Stimulated activated CD4-positive, alpha-beta T cell treated with anti-CD3 and anti-CD28 coated beads, Interleukin-12 subunit alpha, Interleukin-12 subunit beta, amount 100 ng/mL, for 48 hours (primary cell): ENCODE results near the gene IGFBP1.
A peak's percentile ranks its signal among the peaks of the same experiment; 100 is the strongest.

ENCODE experiments used
- DNase-seq, 3 donors: peaks; one replicate each; pipeline ENCODE4 v3.0.0-alpha.2; 2020; ENCODE audit warnings: low read depth in 2 of 3, low spot score in 1 of 3

IGFBP1 gene

GRCh38 chr7:45880433-45880860, 7.8 kb upstream of the IGFBP1 start:
- DNase-seq, result no peak

- DNase-seq, result no peak
Observed at GRCh38 chr7:45881280-45881758, 7.0 kb upstream of the IGFBP1 start.

GRCh38 chr7:45881759-45882464, 6.4 kb upstream of the IGFBP1 start:
- no peak for DNase-seq

GRCh38 chr7:45882465-45882810, 5.8 kb upstream of the IGFBP1 start:
- no peak for DNase-seq

GRCh38 chr7:45884136-45884535, 4.2 kb upstream of the IGFBP1 start:
- no peak for DNase-seq

GRCh38 chr7:45885264-45885882, 2.9 kb upstream of the IGFBP1 start:
- DNase-seq, result no peak

- DNase-seq, result no peak
Observed at GRCh38 chr7:45886931-45887667, 1.2 kb upstream of the IGFBP1 start.

- DNase-seq, result no peak
Observed at GRCh38 chr7:45888993-45889366, 692 bp downstream of the IGFBP1 start.

GRCh38 chr7:45889367-45890067, 1.2 kb downstream of the IGFBP1 start:
- DNase-seq, result no peak

- no peak for DNase-seq
Observed at GRCh38 chr7:45890125-45890901, 2.0 kb downstream of the IGFBP1 start.

GRCh38 chr7:45890902-45891461, 2.7 kb downstream of the IGFBP1 start:
- peak in 1 of 3 donors; percentile 11 for DNase-seq

- no peak for DNase-seq
Observed at GRCh38 chr7:45891462-45892402, 3.4 kb downstream of the IGFBP1 start.

- DNase-seq, result no peak
Observed at GRCh38 chr7:45892407-45893035, 4.2 kb downstream of the IGFBP1 start.

- no peak for DNase-seq
Observed at GRCh38 chr7:45893374-45893995, 5.2 kb downstream of the IGFBP1 start.

- no peak for DNase-seq
Observed at GRCh38 chr7:45893996-45894664, 5.8 kb downstream of the IGFBP1 start.

GRCh38 chr7:45894665-45895062, 6.4 kb downstream of the IGFBP1 start:
- DNase-seq, result no peak

GRCh38 chr7:45897042-45897690, 8.9 kb downstream of the IGFBP1 start:
- DNase-seq, result no peak
